NCI-H1436 (cell line): ENCODE data around the gene RTL1.

Experiments used
- DNase-seq: peaks from one replicate; lab custom pipeline; 2025; lab: John Stamatoyannopoulos, UW

Gene RTL1

GRCh38 chr14:100849115-100849781 lies 54.3 kb downstream of the RTL1 start:
- DNase-seq: no peak

GRCh38 chr14:100846309-100846859 lies 57.1 kb downstream of the RTL1 start:
- DNase-seq: no peak

- DNase-seq: no peak
Observed at GRCh38 chr14:100845341-100845740, 58.2 kb downstream of the RTL1 start.

- DNase-seq: no peak
Observed at GRCh38 chr14:100844846-100845245, 58.7 kb downstream of the RTL1 start.

GRCh38 chr14:100844421-100844820 lies 59.1 kb downstream of the RTL1 start:
- no peak for DNase-seq

GRCh38 chr14:100844082-100844408 lies 59.5 kb downstream of the RTL1 start:
- DNase-seq: no peak

GRCh38 chr14:100842799-100843198 lies 60.7 kb downstream of the RTL1 start:
- DNase-seq: peak; percentile 38

GRCh38 chr14:100841761-100842403 lies 61.6 kb downstream of the RTL1 start:
- DNase-seq: peak; percentile 94

GRCh38 chr14:100841066-100841760 lies 62.3 kb downstream of the RTL1 start:
- no peak for DNase-seq

- no peak for DNase-seq
Observed at GRCh38 chr14:100840286-100841065, 63.0 kb downstream of the RTL1 start.

GRCh38 chr14:100839681-100840111 lies 63.8 kb downstream of the RTL1 start:
- no peak for DNase-seq

- no peak for DNase-seq
Observed at GRCh38 chr14:100839315-100839585, 64.3 kb downstream of the RTL1 start.

- no peak for DNase-seq
Observed at GRCh38 chr14:100838493-100839314, 64.8 kb downstream of the RTL1 start.

GRCh38 chr14:100837805-100838350 lies 65.6 kb downstream of the RTL1 start:
- no peak for DNase-seq

GRCh38 chr14:100836941-100837804 lies 66.3 kb downstream of the RTL1 start:
- DNase-seq: peak; percentile 36

GRCh38 chr14:100836311-100836805 lies 67.2 kb downstream of the RTL1 start:
- no peak for DNase-seq

- no peak for DNase-seq
Observed at GRCh38 chr14:100835548-100836310, 67.8 kb downstream of the RTL1 start.

- no peak for DNase-seq
Observed at GRCh38 chr14:100834794-100835547, 68.6 kb downstream of the RTL1 start.
